ENCODE results near the gene RAB36.

RAB36 gene

GRCh38 chr22:23121000-23121421, 24.3 kb upstream of the RAB36 start:
- H3K4me1 Mint-ChIP-seq (ENCODE audit: low read depth in 2 of 2), result peaks cover 10 to 14% of the 10 kb centered on the region in 2 donors
- ATAC-seq (replicated peaks), result no peak
- H3K27ac Mint-ChIP-seq, result peak overlapping the region; percentile 91 to 99
- H3K27me3 Mint-ChIP-seq, result no peaks in the 10 kb centered on the region
- no peak for DNase-seq
- H3K36me3 Mint-ChIP-seq (ENCODE audit: insufficient read depth), result no peaks in the 10 kb centered on the region
- no peak overlapping the region for H3K4me3 Mint-ChIP-seq
- no peaks in the 10 kb centered on the region for H3K9me3 Mint-ChIP-seq

- DNase-seq (no peak), ATAC-seq (replicated peaks) (no peak)
- H3K9me3 Mint-ChIP-seq, result no peaks in the 10 kb centered on the region
- H3K27ac Mint-ChIP-seq, result peak overlapping the region; percentile 91 to 99
- no peaks in the 10 kb centered on the region for H3K36me3 Mint-ChIP-seq (ENCODE audit: insufficient read depth)
- no peaks in the 10 kb centered on the region for H3K27me3 Mint-ChIP-seq
- peaks cover 10 to 14% of the 10 kb centered on the region in 2 donors for H3K4me1 Mint-ChIP-seq (ENCODE audit: low read depth in 2 of 2)
- no peak overlapping the region for H3K4me3 Mint-ChIP-seq
Measured at GRCh38 chr22:23121424-23121823, 23.9 kb upstream of the RAB36 start.

- no peaks in the 10 kb centered on the region for H3K9me3 Mint-ChIP-seq
- no peak for ATAC-seq (replicated peaks)
- H3K27ac Mint-ChIP-seq, result peak overlapping the region; percentile 80 to 99
- no peaks in the 10 kb centered on the region for H3K36me3 Mint-ChIP-seq (ENCODE audit: insufficient read depth)
- H3K4me1 Mint-ChIP-seq (ENCODE audit: low read depth in 2 of 2), result peaks cover 10 to 14% of the 10 kb centered on the region in 2 donors
- no peak for DNase-seq
- H3K27me3 Mint-ChIP-seq, result no peaks in the 10 kb centered on the region
- no peak overlapping the region for H3K4me3 Mint-ChIP-seq
Measured at GRCh38 chr22:23122216-23122957, 22.9 kb upstream of the RAB36 start.

GRCh38 chr22:23122992-23123803, 22.1 kb upstream of the RAB36 start:
- Mint-ChIP-seq H3K27ac (peak overlapping the region in 1 of 2 donors; percentile 50), H3K4me1 (ENCODE audit: low read depth in 2 of 2) (peaks cover 10 to 14% of the 10 kb centered on the region in 2 donors), H3K4me3 (no peak overlapping the region), H3K36me3 (ENCODE audit: insufficient read depth) (no peaks in the 10 kb centered on the region), H3K9me3 (no peaks in the 10 kb centered on the region), H3K27me3 (no peaks in the 10 kb centered on the region)
- ATAC-seq (replicated peaks) (no peak), DNase-seq (no peak)

- Mint-ChIP-seq H3K27ac (peak overlapping the region in 1 of 2 donors; percentile 44), H3K4me3 (no peak overlapping the region), H3K9me3 (no peaks in the 10 kb centered on the region), H3K4me1 (ENCODE audit: low read depth in 2 of 2) (peaks cover 10 to 17% of the 10 kb centered on the region in 2 donors), H3K36me3 (ENCODE audit: insufficient read depth) (no peaks in the 10 kb centered on the region), H3K27me3 (no peaks in the 10 kb centered on the region)
- ATAC-seq (replicated peaks) (no peak), DNase-seq (no peak)
Measured at GRCh38 chr22:23123804-23124254, 21.4 kb upstream of the RAB36 start.

- Mint-ChIP-seq H3K9me3 (no peaks in the 10 kb centered on the region), H3K36me3 (ENCODE audit: insufficient read depth) (no peaks in the 10 kb centered on the region), H3K27me3 (no peaks in the 10 kb centered on the region), H3K4me1 (ENCODE audit: low read depth in 2 of 2) (peaks cover 2 to 10% of the 10 kb centered on the region in 2 donors), H3K27ac (peak overlapping the region in 1 of 2 donors; percentile 44), H3K4me3 (no peak overlapping the region)
- DNase-seq, result no peak
- ATAC-seq (replicated peaks), result no peak
Measured at GRCh38 chr22:23124611-23125511, 20.4 kb upstream of the RAB36 start.

GRCh38 chr22:23125512-23126103, 19.7 kb upstream of the RAB36 start:
- H3K36me3 Mint-ChIP-seq (ENCODE audit: insufficient read depth), result no peaks in the 10 kb centered on the region
- no peak for ATAC-seq (replicated peaks)
- H3K27me3 Mint-ChIP-seq, result no peaks in the 10 kb centered on the region
- H3K4me3 Mint-ChIP-seq, result no peak overlapping the region
- H3K9me3 Mint-ChIP-seq, result no peaks in the 10 kb centered on the region
- no peak overlapping the region for H3K27ac Mint-ChIP-seq
- no peak for DNase-seq
- peaks cover 0 to 7% of the 10 kb centered on the region in 2 donors for H3K4me1 Mint-ChIP-seq (ENCODE audit: low read depth in 2 of 2)

GRCh38 chr22:23126165-23127054, 18.9 kb upstream of the RAB36 start:
- Mint-ChIP-seq H3K27ac (no peak overlapping the region), H3K4me1 (ENCODE audit: low read depth in 2 of 2) (peaks cover 0 to 5% of the 10 kb centered on the region in 2 donors), H3K9me3 (no peaks in the 10 kb centered on the region), H3K4me3 (no peak overlapping the region), H3K36me3 (ENCODE audit: insufficient read depth) (no peaks in the 10 kb centered on the region), H3K27me3 (no peaks in the 10 kb centered on the region)
- no peak for ATAC-seq (replicated peaks)
- no peak for DNase-seq

- Mint-ChIP-seq H3K9me3 (no peaks in the 10 kb centered on the region), H3K4me1 (ENCODE audit: low read depth in 2 of 2) (peaks cover 0 to 5% of the 10 kb centered on the region in 2 donors), H3K4me3 (no peak overlapping the region), H3K27ac (no peak overlapping the region), H3K27me3 (no peaks in the 10 kb centered on the region), H3K36me3 (ENCODE audit: insufficient read depth) (no peaks in the 10 kb centered on the region)
- DNase-seq (no peak), ATAC-seq (replicated peaks) (no peak)
Measured at GRCh38 chr22:23127055-23127756, 18.1 kb upstream of the RAB36 start.

GRCh38 chr22:23127788-23128187, 17.5 kb upstream of the RAB36 start:
- ATAC-seq (replicated peaks) (no peak), DNase-seq (no peak)
- Mint-ChIP-seq H3K36me3 (ENCODE audit: insufficient read depth) (no peaks in the 10 kb centered on the region), H3K27me3 (no peaks in the 10 kb centered on the region), H3K27ac (no peak overlapping the region), H3K4me3 (no peak overlapping the region), H3K4me1 (ENCODE audit: low read depth in 2 of 2) (peaks cover 0 to 5% of the 10 kb centered on the region in 2 donors), H3K9me3 (no peaks in the 10 kb centered on the region)

- Mint-ChIP-seq H3K9me3 (no peaks in the 10 kb centered on the region), H3K4me1 (ENCODE audit: low read depth in 2 of 2) (peaks cover 0 to 4% of the 10 kb centered on the region in 2 donors), H3K36me3 (ENCODE audit: insufficient read depth) (no peaks in the 10 kb centered on the region), H3K27ac (peak overlapping the region; percentile 71 to 80), H3K27me3 (no peaks in the 10 kb centered on the region), H3K4me3 (no peak overlapping the region)
- peak; percentile 70 to 78 (median 74) for DNase-seq
- peak; percentile 93 for ATAC-seq (replicated peaks)
Measured at GRCh38 chr22:23128269-23129108, 16.8 kb upstream of the RAB36 start.

All from effector memory CD8-positive, alpha-beta T cell (primary cell).